Muscle of leg (tissue), 11 donors: ENCODE measurements around the gene HOXB8. TPM values are rescaled to one million over a fixed set of nuclear protein-coding genes. Genes with fewer than 3 reads are reported as not detected.

Experiments
- DNase-seq: peaks from one replicate; pipeline ENCODE4 v3.0.0; 2013
- H3K27ac ChIP-seq: one replicate; pipeline ENCODE4 v1.5.1; 2013; ENCODE audit warnings: mild to moderate bottlenecking, low read length, control low read depth
- H3K27me3 ChIP-seq: one replicate; pipeline ENCODE4 v1.6.1; 2013; ENCODE audit warnings: low read length; ENCODE audit not compliant: control insufficient read depth, insufficient read depth
- H3K36me3 ChIP-seq: one replicate; pipeline ENCODE4 v1.6.1; 2013; ENCODE audit warnings: low read length; ENCODE audit not compliant: control insufficient read depth, insufficient read depth
- H3K4me1 ChIP-seq: one replicate; pipeline ENCODE4 v1.6.1; 2013; ENCODE audit warnings: low read length; ENCODE audit not compliant: control insufficient read depth, insufficient read depth
- H3K4me3 ChIP-seq: one replicate; pipeline ENCODE4 v1.5.1; 2013; ENCODE audit warnings: low read length, control low read depth
- H3K9me3 ChIP-seq: replicated peaks from 2 replicates; pipeline ENCODE4 v1.6.1; 2013; ENCODE audit warnings: low read depth, low read length; ENCODE audit not compliant: control insufficient read depth
- WGBS: methylation state at CpG from one replicate; pipeline ENCODE4 v1.1.5; 2013; ENCODE audit warnings: missing lambda C conversion rate; ENCODE audit not compliant: insufficient coverage; 5-methylcytosine and 5-hydroxymethylcytosine counted together
- polyA plus RNA-seq, 8 donors: library from polyadenylated mRNA; unstranded; fragments of 120-200 nt; gene quantifications; one replicate each; pipeline versions ENCODE4 v1.2.1 to v1.2.3, GENCODE V29; 2013; ENCODE audit warnings: inconsistent platforms in 1 of 8, low replicate concordance in 1 of 8; ENCODE audit not compliant: insufficient read length in 8 of 8, insufficient read depth in 1 of 8
- total RNA-seq: library from RNA; stranded (reverse); fragments of 120-200 nt; gene quantifications from one replicate; pipeline ENCODE4 v1.2.4, GENCODE V29; 2013

Gene HOXB8
- total and polyA plus RNA-seq, 9 donors: 0.04 to 0.46 (median 0.29) TPM; not detected in 1

DNA sequence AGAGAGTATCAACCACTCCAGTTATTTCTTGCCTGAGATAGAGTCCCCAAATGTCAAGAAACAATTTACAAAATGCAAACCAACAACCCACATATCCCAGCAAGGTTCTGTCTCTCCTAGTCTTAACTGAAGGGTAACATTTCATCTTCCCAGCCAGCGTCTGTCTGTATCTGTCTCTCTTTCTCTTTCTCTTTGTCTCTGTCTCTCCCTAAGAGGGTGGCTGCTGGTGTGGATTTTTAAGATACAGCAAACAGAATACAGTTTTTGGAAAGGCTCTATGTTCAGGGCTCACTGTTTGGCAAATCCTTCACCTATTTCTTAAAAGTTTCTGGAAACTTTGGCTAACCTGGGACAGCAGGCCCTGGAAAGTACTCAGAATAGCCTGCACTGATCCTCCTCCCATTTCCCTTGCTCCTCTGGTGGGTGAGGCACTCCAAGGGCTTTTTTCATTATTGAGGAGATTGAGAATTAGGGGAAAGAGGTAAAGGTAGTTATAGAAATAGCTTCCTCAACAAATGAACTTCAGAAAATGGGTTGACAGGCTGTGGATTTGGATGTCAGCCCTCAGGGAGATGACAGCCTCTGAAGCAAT is 43.2 kb downstream of the HOXB8 start:
- Histone ChIP-seq H3K27me3 (peaks cover 97% of the 10 kb centered on the region), H3K4me1 (peaks cover 31% of the 10 kb centered on the region), H3K36me3 (no peaks in the 10 kb centered on the region), H3K4me3 (no peak overlapping the region), H3K27ac (peak overlapping the region; percentile 40), H3K9me3 (no peaks in the 10 kb centered on the region)
- DNase-seq: no peak
- WGBS: no CpG with 5 or more reads among the region's 1 CpG

DNA sequence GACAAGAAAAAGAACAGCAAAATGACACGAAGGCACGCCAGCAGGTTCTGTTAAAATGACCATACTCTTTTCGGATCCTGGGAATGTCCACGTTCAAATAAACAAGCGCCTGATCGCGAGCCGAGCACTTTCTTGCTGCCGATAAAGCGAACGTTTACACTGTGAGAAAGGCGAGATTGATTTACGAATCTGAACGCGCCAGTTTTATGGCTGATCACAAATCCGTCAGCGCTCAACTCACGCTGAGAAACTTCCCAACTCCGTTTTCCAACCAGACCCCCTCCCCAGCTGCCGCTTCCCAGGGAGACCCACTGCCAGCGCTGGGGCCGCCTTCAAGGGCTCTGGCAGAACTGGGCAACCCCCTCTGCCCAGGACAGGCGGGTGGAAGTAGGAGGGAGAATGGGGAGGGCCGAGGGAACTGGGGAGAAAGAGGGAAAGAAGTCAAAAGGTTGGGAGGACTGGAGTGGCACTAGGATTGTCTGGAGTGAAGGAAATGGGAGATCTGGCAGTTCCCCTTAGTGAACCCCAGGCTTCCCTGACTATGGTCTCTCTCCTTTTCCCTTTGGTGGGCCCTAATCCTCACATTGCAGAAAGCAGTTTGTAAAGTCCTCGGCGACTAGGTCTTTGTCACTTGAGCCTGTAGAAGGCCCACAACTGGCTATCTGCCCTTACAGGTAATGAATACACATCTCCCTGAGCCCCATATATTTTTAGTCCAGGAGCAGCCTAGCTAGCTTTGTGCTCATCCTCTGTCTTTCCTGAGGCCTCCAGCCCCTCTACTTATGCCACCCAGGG is 43.9 kb downstream of the HOXB8 start:
- Histone ChIP-seq H3K36me3 (no peaks in the 10 kb centered on the region), H3K4me1 (peaks cover 24% of the 10 kb centered on the region), H3K27ac (peak overlapping the region; percentile 40), H3K9me3 (no peaks in the 10 kb centered on the region), H3K27me3 (peaks cover 97% of the 10 kb centered on the region), H3K4me3 (no peak overlapping the region)
- WGBS: 24% methylated on average over 21 of the region's 26 CpGs
- no peak for DNase-seq

DNA sequence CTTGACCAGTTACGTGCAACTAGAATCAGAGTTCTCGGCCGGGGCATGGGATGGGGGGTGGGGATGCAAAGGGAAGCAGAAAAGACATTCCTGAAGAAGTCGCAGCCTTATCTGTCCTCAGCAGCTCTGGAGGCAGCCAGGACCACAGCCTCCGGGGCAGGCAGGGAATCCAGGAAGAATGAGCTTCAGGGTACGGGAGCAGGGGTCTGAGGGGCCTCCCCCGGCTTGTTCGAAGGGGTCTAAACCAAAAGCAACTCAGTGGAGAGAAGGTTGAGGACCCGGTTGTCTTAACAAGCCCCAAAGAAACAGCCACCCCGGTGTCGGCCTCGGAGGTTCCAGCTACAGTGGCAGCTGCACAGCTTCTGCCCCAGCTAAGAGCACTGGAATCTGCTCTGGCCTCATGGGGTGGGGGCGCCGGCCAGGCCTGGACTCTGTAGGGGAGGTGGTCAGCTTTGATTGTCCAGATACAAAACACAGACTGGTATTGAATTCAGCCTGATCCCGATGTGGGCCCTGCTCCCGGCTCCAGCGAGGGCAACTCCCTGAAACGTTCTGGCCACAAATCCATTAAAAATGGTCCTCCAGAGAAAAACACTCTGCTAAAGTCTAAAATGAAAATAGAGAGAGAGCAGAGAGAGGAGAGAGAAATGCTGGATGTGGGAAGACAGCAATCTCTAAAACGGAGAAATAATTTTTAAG is 44.6 kb downstream of the HOXB8 start:
- 8% methylated on average over 12 of the region's 19 CpGs for WGBS
- peaks cover 97% of the 10 kb centered on the region for H3K27me3 ChIP-seq
- no peaks in the 10 kb centered on the region for H3K9me3 ChIP-seq
- H3K4me3 ChIP-seq: no peak overlapping the region
- H3K4me1 ChIP-seq: peaks cover 19% of the 10 kb centered on the region
- H3K27ac ChIP-seq: peak overlapping the region; percentile 60
- no peak for DNase-seq
- no peaks in the 10 kb centered on the region for H3K36me3 ChIP-seq

DNA sequence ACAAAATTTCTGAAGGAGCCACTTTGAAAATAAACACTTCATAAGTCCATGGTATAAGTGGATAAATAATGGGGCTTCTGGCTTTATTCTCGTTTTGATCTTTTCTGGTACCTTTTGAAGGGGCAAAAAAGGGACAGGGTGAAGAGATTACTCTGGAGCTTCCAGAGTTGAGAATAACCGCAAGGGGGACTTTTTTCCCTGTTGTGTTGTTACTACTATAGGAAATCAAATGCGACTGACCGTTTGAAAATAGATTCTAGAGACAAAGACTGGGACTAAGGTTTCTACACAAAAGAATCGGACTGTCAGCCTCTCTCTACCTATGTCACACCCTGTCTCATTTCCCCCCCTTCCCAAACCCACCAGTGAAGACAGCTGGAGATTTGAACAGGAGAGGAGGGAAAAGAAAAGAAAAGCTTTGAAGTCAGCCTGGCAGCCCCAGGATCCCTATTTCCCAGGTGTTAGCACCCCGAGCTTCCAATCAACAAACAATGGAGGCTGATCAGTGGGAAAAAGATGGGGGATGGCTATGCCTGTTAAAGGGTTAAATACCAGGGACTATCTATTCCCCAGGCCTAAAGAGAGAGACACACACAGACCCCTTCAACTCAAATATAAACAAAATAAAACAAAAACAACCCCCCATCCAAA is 45.3 kb downstream of the HOXB8 start:
- peaks cover 99% of the 10 kb centered on the region for H3K27me3 ChIP-seq
- no peak overlapping the region for H3K4me3 ChIP-seq
- H3K36me3 ChIP-seq: no peaks in the 10 kb centered on the region
- H3K27ac ChIP-seq: peak overlapping the region; percentile 60
- no peak for DNase-seq
- H3K4me1 ChIP-seq: peaks cover 24% of the 10 kb centered on the region
- H3K9me3 ChIP-seq: no peaks in the 10 kb centered on the region
- 18% methylated on average over 1 of the region's 6 CpGs for WGBS

DNA sequence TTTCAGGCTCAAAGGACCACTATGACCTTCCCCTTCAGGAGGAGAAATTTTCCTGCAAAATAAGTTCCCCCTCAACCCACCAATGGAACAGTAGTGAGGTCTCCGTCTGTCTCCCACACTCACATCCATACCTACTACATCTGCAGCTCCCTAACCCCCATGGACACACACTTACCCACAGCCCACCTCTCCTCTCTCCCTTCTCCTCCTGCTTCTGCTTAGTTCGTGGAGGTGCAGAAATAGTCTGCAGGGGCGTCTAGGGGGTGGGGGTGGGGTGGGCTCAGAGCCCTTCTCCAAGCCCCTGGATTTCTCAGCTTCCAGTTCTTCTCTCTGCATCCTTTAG is 45.9 kb downstream of the HOXB8 start:
- Histone ChIP-seq H3K4me3 (no peak overlapping the region), H3K27me3 (peaks cover 99% of the 10 kb centered on the region), H3K9me3 (no peaks in the 10 kb centered on the region), H3K36me3 (no peaks in the 10 kb centered on the region), H3K4me1 (peaks cover 24% of the 10 kb centered on the region), H3K27ac (peak overlapping the region; percentile 13)
- no peak for DNase-seq
- WGBS: 43% methylated on average over 1 of the region's 3 CpGs

DNA sequence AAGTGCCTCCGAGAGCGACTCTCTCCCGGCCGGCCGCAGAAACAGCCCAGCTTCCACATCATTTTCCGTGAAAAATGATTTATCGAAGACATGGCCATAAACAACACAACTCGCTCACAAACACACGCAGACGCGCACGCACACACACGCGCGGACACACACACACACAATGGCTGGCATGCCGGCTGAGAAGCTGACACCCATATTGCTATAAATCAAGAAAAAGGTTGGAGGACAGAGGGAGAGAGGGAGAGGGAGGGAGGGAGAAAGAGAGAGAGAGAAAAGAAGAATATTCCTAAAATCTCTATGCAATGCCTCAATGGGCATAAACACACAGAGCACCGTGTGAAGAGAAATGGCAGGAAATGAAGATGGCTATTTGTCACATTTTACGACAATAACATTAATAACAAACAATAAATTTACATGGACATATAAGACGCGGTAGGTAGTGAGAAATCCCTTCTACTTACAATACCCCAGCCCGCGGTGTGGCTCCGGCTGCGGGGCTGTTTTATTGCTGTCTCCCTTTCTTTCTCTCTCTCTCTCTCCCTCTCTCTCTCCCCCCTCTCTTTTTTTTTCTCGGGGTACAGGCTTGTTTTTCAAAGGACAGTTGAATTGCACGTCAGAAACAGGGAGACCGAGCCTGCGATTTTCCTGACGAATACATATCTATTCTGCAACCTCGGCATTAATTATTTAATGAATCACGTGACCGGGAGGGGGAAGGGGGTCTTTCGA is 46.4 kb downstream of the HOXB8 start:
- WGBS: 9% methylated on average over 4 of the region's 33 CpGs
- Histone ChIP-seq H3K4me3 (no peak overlapping the region), H3K27me3 (peaks cover 97% of the 10 kb centered on the region), H3K9me3 (no peaks in the 10 kb centered on the region), H3K27ac (peak overlapping the region; percentile 38), H3K4me1 (peaks cover 27% of the 10 kb centered on the region), H3K36me3 (no peaks in the 10 kb centered on the region)
- no peak for DNase-seq

DNA sequence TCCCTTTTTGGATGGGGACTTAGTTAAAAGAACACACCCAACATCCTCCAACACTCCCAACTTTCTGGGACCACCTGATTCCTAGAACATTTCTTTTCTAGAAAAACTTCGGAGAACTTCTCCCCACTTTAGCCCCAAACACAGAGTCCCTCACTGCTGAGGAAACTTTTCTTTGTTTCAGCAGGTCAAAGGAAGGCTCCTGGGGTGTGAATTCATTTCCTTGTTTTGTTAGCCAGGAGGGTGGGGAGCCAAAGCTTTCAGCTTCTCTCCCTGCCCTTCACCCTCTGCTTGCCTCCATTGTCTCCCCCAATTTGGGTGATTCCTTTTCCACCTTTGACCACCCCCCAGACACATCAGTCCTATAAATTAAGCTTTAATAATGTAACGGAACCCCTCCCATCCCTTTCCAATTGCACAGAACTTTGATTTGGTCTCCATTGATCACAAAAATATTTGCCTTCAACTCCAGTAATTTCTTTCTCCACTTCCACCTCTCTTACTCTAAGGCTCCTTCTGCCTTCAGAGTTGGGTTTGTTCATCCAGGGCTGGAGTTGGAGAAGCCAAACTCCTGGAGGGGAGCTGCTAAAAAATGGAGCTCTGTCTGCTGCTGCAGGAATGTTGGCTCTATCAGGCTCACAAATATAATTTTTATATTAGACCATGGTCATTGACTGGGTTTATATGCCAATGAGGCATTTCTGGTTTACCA is 47.3 kb downstream of the HOXB8 start:
- Histone ChIP-seq H3K27me3 (peaks cover 97% of the 10 kb centered on the region), H3K4me1 (peaks cover 33% of the 10 kb centered on the region), H3K36me3 (no peaks in the 10 kb centered on the region), H3K9me3 (no peaks in the 10 kb centered on the region), H3K27ac (peak overlapping the region; percentile 31), H3K4me3 (no peak overlapping the region)
- WGBS: 33% methylated on average over 1 of the region's 2 CpGs
- DNase-seq: no peak

DNA sequence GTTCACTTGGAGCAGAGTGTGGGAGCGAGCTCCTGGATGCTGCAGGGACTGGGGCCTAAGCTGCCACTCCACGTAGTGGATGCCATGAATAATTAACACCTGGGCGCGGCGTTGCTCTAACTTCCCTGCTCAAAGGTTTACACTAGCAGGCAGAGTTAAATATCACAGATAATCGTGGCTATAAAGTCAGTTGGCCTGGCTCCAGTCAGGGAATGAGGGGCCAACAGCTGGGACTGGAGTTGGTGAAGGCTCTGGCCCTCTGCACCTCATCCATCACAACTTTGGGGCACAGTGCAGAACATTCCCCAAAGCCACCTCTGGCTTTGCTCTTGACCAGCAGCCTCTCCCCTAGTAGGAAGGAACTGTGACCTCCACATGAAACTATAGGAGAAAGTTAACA is 47.9 kb downstream of the HOXB8 start:
- Histone ChIP-seq H3K4me3 (no peak overlapping the region), H3K4me1 (peaks cover 34% of the 10 kb centered on the region), H3K27me3 (peaks cover 96% of the 10 kb centered on the region), H3K36me3 (no peaks in the 10 kb centered on the region), H3K27ac (peak overlapping the region; percentile 6), H3K9me3 (no peaks in the 10 kb centered on the region)
- WGBS: 63% methylated on average over 5 of the region's 6 CpGs
- no peak for DNase-seq

DNA sequence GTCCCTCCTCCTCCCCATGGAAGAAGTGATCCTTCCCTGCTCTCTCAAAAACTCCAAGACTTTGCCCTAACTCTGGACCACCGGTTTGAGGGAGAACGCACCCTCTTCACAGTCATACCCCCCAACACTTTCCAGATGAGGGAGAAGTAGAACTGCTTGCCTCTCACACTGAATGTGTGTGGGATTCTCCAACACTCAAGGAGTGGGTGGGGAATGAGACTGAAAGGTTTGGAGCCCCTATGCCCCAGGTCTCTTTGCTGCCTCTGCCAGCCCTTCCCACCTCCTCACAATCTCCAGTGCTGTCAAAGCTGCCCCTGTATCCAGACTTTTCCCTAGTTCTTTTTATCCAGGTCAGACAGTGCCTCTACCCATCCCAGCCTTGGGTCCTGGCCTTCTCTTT is 48.4 kb downstream of the HOXB8 start:
- Histone ChIP-seq H3K9me3 (no peaks in the 10 kb centered on the region), H3K27me3 (peaks cover 96% of the 10 kb centered on the region), H3K4me1 (peaks cover 35% of the 10 kb centered on the region), H3K27ac (no peak overlapping the region), H3K4me3 (no peak overlapping the region), H3K36me3 (no peaks in the 10 kb centered on the region)
- no peak for DNase-seq
- WGBS: no CpG with 5 or more reads among the region's 2 CpGs
